HG02981 (cell line): ENCODE results near the gene DPH5.
"Not testable (repeated sequence)": the region's sequence is repeated elsewhere in the genome, so short reads cannot be mapped to it uniquely, and the experiment has no call there.

Experiments used
- ATAC-seq: cut with Tn5 transposase; IDR thresholded peaks from one replicate; pipeline ENCODE4 v1.9.1; 2021; ENCODE audit warnings: mild to moderate bottlenecking, moderate library complexity; ENCODE audit not compliant: unreplicated experiment

Gene DPH5

GRCh38 chr1:100989306-100990077 is 36.1 kb downstream of the DPH5 start:
- no peak for ATAC-seq

GRCh38 chr1:100988121-100988520 is 37.5 kb downstream of the DPH5 start:
- ATAC-seq = no peak

DNA sequence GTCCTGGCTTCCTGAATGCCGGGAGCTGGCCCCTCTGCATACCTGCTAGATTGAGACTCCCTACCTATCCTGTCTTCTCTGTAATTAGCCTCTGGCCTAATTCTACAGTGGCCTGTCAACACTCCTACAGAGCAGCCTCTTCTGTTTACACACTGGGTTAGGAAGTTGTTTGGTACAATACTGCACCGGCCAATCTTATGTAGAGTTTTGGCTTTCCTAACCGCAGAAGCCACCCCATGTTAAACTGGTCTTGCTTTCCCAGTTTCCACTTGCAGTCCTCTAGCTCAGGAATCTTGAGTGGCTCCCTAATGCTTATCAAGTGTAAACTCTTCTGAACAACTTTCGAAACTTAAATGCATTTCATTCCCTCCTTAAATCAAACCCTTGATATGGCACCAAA is 42.8 kb downstream of the DPH5 start:
- no peak for ATAC-seq

GRCh38 chr1:100979631-100980030 is 46.0 kb downstream of the DPH5 start:
- ATAC-seq = no peak

DNA sequence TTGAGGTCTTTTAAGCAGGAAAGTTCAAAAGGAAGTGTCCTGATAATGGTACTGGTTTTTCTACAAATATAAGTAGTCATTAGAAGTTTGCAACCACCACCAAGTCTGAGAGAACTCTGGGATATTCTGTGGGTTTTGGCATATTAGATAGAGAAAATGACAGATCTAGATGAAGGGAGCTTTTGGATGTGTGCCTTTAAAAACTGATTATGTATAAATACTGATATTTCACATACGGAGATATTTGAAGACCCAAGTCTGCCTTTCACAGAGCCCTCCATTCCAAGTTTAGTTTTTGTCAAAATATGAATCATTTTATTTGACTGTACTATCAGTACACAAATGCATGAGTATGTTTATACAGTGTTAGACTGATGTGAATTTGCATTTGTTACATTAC is 48.6 kb downstream of the DPH5 start:
- ATAC-seq = no peak

DNA sequence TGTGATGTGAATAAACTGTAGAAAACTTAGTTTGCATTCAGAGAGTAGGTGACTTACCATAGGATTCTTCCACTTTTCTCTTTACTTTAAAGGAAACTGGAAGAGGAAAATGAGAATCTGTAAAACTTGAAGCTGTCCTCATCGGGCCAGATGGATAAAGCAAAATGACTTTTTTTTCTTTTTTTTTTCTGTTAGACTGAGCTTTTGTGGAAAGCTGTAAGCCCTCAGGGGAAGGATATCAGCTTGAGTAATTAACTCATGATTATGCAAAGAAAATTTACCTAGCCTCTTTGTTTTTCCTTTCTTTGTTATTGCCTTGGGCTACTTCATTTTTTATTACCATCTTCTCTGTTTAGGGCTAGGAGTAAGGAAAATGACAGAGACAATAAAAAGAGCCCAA is 53.4 kb downstream of the DPH5 start:
- ATAC-seq = no peak

GRCh38 chr1:100971021-100971420 is 54.6 kb downstream of the DPH5 start:
- no peak for ATAC-seq

GRCh38 chr1:100969327-100969726 is 56.3 kb downstream of the DPH5 start:
- ATAC-seq = no peak

DNA sequence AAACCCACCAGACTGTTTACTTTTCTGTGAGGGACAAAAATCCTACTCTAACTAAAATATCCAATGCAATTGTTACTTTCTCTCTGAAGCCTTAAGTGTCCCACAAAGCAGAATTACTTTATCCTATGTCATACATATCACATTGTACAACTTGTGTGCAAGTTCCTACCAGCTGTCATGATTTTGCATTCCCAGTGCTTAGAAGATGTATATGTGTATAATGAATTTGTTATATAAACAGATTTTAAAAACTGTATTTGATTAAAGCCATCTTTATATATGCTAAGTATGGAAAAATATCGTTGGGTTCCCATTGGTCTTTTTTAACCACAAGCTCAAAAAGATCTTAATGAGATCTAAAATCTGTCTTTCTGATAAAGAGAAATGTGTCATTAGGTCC is 57.0 kb downstream of the DPH5 start:
- ATAC-seq = no peak

- no peak for ATAC-seq
Measured at GRCh38 chr1:100960098-100960497, 65.5 kb downstream of the DPH5 start.

DNA sequence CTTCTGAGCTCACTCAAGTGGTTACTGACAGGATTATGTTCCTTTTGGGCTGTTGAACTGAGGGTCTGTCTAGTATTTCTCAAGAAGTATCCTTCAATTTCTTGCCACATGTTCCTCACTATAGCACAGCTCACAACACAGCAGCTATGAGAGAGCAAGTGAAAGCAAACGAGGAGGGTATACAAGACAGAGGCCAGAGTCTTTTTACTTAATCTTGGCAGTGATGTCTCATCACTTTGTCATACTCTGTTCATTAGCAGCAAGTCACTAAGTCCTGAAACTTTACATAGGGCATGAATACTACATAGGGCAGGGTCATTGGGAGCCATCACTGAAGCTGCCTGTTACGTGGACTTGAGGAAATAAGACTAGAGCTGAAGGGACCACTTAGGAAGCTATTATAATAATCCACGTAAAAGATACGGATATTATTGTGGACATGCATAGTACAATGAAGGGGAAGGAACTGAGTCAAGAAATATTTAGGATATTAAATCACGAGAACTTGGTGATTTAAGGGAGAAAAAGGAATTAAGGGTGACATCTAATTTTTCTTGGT is 66.0 kb downstream of the DPH5 start:
- no peak for ATAC-seq

- ATAC-seq = no peak
Measured at GRCh38 chr1:100955322-100955721, 70.3 kb downstream of the DPH5 start.

GRCh38 chr1:100953960-100954730 is 71.4 kb downstream of the DPH5 start:
- no peak for ATAC-seq

DNA sequence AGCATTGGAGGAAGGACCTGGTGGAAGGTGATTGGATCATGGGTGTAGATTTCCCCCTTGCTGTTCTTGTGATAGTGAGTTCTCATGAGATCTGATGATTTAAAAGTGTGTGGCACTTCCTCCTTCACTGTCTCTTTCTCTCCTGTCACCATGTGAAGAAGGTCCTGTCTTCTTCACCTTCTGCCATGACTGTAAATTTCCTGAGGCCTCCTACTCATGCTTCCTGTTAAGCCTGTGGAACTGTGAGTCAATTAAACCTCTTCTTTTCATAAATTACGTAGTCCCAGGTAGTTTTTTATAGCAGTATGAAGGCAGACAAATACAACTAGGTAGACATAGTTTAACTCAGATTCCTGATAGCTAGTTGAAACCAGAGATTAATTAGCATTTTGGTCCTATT is 72.6 kb downstream of the DPH5 start:
- ATAC-seq = not testable (repeated sequence)

- no peak for ATAC-seq
Measured at GRCh38 chr1:100952104-100952745, 73.4 kb downstream of the DPH5 start.

DNA sequence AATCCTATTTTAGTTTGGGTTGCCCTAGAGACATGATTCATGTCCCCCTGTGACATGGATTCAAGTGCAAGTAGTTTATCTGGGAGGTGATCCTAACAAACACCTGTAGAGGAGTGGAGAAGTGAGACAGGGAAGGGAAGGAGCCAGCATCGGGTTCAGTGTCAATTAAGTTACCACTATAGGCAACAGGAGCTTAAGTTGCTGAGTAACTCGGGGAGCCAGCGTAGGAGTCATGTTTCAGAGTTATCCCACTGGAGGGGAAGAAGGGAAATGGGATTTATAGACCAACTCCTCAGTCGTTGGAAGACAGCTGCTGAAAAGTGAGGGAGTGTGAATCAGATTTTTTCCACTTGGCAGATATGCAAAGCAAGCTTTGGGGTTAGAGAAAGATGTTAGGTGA is 74.8 kb downstream of the DPH5 start:
- no peak for ATAC-seq

DNA sequence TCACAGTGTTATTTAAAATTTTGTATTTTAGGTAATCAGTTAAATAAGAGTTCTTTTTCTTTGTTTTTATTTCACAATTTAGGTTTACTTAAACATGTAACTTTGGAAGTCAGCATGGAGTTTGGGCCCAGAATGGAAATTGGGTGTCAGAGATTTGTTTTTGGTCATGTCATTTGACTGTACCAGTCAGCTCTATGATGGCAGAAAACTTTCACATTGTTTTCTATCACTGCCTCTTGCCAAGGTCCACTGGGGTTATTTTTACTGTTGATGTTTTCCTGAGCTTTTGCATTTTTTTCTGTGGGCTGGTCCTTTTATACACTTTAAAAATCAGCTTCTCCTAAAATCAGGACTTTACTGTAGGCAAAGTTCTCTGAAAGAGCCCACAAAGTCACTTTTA is 75.2 kb downstream of the DPH5 start:
- no peak for ATAC-seq

GRCh38 chr1:100949515-100950158 is 75.9 kb downstream of the DPH5 start:
- ATAC-seq = peak; percentile 77

- ATAC-seq = not testable (repeated sequence)
Measured at GRCh38 chr1:100948721-100949405, 76.7 kb downstream of the DPH5 start.

- ATAC-seq = not testable (repeated sequence)
Measured at GRCh38 chr1:100947816-100948215, 77.8 kb downstream of the DPH5 start.
